HT-29 (cell line): ENCODE data around the gene FAM20A. TPM values are rescaled to one million over a fixed set of nuclear protein-coding genes. Genes with fewer than 3 reads are reported as not detected.

Experiments used
- DNase-seq: peaks from one replicate; pipeline ENCODE4 v3.0.0-alpha.2; 2015; ENCODE audit warnings: low spot score
- total RNA-seq: library from RNA; depleted of rRNA; stranded (reverse); fragments of >200 nt; shearing (Covaris generic); gene quantifications from 2 replicates; pipeline ENCODE4 v1.2.3, GENCODE V29; 2014

Gene FAM20A
- total RNA-seq, 1 experiment from 2014 or later: not detected

GRCh38 chr17:68566442-68566738 is 34.8 kb downstream of the FAM20A start:
- DNase-seq: no peak

- DNase-seq: no peak
Observed at GRCh38 chr17:68565661-68566441, 35.3 kb downstream of the FAM20A start.

DNA sequence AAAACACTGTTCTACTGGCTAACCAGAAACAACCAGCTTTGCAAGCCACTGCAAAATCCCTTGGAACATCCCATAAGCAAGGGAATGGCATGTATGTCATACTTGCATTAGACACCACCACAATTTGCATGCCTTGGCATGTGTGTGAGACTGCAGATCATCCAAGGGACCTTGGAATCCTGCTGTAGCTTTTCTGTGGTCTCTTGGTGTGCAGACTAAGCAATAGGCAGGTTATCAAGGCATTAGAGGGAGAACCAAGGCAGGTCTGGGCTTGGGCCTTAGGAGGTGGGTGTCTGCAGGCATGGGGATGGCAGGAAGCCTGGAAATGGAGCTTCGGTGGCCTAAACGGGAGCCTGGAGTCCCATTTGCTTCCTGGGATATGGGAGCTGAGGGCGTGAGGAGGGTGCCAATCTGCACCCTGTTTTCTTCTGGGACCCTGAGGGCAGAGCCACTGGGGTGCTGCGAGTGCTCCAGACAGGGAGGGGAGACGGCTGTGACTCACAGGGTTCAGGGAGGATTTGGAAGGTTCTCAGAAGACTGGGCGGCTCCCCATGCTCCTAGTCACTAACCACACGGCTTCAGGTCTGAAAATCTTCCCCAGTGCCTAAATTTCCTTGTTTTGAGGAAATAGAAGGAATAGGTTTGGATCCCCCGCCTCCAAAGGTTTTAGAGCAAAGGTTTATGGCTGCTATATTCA is 36.6 kb downstream of the FAM20A start:
- DNase-seq: no peak

DNA sequence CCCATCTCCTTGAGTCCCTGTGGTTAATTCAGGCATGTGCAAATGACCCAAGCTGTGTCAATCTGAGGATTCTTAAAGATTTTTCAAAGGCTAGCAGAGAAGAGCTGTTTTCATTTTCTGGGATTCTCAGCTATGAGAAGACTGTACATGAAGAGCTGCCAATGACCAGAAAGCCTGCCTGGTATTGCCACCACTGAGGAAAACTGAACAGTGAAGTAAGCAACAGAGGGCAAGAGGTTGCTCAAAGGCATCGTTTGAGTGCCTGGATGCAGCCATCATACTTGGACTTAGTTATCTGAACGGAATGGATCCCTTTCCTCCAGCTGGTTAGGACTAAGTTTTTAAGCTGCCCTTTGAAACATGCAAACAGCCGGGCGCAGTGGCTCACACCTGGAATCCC is 38.4 kb downstream of the FAM20A start:
- DNase-seq: no peak

DNA sequence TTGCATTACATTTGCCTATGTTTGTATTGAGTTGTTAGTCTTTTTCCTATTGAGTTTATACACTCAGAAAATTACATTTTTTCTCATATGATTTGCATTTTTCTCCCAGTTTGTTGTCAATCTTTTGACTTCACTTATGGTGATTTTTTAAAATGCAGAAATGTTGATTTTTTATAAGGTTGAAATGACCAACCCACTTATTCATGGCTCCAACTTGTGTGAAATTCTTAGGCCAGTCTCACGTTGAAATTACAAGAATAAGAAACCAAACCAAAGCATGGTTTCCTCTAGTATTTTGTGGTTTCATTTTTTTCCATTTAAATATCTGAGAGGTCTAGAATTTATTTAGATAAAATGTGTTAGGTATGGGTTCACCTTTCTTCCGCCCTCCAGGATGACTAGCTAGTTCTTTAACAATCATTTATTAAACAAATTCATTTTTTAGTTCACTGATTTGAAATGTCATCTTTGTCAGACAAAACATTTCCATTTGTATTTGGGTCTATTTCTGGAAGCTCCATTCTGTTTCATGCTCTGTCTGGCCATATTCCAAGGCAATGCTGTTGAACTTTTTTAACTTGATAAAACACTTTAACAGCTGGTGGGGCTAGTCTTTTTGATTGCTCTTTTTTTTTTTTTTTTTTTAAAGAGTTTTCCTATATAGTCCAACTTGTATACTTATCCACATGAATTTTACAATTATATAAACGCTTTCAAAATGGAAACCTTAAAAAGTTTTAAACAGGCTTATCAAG is 40.0 kb downstream of the FAM20A start:
- DNase-seq: no peak

DNA sequence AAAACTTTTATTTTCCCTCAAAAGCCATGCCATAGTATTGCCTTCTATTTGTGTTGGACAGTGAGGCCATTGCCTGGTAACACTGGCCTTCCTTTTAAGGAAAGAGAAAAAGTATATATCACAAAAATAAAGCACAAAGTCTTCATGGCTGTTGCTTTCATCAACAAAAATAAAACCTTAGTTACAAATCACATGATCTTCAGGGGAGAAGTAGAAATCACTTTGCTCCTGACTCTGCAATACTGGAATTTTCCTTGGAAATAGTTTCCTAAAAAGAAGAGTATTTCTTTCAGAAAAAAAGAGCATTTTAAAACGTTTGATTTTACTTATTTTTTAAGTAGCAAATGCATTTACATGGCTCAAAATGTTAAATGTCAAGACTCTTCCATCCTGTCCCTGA is 41.9 kb downstream of the FAM20A start:
- no peak for DNase-seq

DNA sequence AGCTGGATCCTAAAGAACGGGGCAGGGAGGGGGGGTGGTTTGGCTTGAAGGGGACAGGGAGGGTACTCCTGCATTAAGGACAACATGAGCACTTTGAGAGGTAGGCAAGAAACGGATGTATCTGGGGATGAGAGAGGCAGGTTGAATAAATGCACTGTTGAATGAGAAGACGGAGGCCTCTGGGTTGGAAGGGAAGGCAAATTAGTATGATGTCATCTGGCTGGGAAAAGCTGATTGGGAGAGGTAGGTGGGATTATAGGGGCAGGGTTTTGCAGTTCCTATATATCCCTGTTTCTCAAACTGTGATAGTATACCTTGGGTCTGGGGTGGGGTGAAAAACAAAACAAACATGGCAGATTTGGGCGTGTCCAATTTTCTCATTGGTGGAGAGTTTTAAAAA is 44.6 kb downstream of the FAM20A start:
- no peak for DNase-seq

GRCh38 chr17:68544111-68544915 is 56.9 kb downstream of the FAM20A start:
- DNase-seq: no peak

DNA sequence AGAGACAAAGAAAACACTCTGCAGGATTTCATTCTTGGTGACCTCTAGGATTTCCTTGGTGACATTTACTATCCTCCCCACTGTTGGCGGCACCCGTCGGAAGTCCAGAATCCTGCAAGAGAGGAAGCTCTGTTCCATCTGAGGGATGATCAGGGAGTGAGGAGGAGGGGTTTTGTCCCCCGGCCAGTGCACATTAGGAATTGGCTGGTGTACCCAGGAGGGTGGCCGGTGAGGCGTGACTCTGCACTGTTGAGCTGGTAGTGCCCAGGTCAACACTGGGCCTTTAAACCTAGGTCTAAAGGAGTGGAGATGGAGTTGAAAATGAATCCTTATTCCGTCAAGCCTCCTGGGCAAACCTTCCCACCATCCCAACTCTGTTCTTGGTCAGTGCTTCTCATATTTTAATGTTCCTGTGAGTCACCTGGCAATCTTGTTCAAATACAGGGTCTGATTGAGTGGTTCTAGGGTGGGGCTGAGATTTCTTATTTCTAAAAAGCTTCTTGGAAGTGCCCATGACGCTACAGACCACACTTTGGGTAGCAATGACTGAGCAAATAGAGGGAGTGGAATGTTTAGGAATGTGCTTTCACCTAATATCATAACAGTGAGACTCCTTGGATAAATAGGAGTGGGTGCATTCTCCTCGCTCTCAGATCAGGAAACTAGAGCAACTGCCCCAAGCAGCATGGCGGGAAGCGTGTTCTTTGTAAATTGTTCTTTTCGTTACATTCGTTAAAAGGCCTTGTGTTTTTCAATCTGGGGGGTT is 58.3 kb downstream of the FAM20A start:
- no peak for DNase-seq

- DNase-seq: no peak
Observed at GRCh38 chr17:68541816-68542215, 59.4 kb downstream of the FAM20A start.

DNA sequence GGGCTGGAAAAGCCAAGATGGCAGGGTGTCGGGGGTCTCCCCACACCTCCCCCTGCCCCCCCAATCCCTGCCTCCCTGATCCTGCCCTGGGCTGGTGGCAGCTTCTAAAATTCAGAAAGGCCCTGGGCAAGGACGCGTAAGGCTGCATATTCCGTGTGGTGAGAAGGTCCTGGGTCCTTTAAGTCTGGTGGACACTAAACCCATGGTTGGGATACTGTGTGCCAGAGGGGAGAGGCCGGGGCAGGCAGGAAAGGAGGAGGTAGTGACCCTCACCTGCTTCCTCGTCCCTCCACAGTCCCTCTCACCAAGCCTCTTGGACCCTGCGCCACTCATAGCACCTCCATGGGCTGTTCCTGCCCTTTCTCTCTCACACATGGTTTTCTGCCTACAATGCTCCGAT is 60.2 kb downstream of the FAM20A start:
- DNase-seq: no peak

DNA sequence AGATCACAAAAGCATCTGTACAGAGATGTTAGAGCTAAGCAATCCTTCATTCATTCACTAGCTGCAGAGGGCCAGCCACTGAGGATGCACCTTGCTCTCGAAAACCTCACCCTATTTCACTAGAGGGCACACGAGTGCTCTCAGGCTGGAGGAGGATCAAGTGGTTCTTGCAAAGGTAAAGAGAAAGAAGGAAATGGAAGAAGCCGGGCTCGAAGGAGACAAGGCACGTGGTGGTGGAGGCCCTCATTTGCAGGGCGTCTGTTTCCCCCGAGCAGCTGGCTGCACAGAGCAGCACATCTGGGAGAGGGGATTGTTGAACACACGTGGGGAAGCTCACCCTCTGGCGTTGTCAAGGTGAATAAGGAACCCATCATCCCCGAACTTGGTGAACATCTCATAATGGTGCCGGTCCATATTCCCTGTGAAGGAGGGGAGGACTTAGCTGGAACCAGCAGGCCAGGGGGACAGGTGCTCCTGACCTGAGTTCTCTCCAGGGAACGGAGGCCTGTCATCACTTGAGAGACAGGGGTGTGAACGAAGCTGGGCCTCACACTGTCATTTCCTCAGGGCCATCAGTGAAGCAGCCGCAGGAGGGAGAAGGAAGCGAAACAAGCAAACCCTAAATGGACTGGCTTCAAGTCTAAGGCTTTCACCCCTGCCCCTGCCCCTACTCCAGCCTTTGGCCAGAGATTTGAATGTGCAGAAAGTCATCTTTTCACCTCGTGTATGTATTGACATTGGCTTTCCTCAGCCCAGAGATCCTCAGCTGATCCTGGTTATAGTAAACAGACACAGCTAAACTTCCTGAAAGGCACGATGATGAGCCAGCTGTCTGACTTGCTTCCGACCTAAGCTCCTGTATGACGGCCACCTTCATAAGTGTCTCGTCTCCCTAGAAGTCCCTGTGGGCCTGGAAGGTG is 61.4 kb downstream of the FAM20A start:
- DNase-seq: peak; percentile 12

DNA sequence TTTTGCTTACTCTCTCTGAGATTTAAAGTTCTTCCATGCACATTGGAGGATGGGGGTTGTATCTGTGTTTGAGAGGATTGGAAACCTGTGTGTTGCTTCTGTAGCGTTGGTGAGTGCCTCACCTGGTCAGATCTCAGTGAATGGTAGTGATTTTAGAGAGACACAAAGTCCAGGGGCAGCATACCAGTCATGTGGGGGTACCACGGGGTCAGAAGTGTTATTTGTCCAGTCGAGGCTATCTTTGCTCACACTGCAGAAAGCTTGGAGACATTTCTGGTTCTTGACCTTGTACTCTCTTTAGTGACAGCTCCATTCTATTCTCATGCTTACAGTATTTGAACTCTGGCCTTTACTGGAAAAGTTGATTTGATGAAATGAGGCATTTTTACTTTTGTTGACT is 65.2 kb downstream of the FAM20A start:
- no peak for DNase-seq

DNA sequence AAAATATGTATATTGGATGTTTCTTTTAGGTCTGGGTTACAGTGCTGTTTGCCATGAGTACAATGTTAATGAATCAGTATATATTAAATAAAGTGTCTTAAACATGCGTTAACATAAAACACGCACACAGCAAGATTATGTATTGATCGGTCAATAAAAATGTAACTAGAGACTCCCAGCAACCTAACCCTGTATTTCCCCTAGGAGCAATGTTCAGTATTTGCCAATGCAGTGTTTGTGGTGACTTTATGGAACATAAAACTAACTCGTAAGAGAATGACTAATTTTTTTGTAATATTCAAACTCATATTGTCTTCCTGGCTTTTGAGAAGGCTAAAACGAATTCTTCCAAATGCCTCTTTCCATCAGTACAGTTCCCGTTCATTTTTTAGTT is 66.5 kb downstream of the FAM20A start:
- no peak for DNase-seq

GRCh38 chr17:68533887-68534694 is 67.1 kb downstream of the FAM20A start:
- DNase-seq: no peak

GRCh38 chr17:68532826-68533225 is 68.3 kb downstream of the FAM20A start:
- no peak for DNase-seq

DNA sequence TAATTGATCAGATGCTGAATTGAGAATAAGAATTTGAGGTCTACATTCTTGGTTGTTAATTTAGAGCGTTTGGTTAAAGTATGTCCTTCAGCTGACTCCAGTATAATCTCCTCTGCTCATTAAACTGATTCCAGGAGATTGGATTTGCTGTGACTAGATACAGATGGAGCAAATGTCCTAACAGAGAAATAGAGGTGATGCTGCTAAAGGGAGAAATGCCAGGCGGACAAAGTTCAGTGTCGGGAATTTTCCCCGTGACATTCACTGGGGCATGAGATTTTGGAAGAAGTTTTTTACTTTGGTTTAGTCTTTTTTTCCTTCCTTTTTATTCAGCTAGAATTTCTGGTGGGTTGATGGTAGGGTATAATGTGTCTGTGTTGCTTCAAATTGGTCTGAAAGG is 69.9 kb downstream of the FAM20A start:
- DNase-seq: no peak

GRCh38 chr17:68527314-68527713 is 73.9 kb downstream of the FAM20A start:
- no peak for DNase-seq

DNA sequence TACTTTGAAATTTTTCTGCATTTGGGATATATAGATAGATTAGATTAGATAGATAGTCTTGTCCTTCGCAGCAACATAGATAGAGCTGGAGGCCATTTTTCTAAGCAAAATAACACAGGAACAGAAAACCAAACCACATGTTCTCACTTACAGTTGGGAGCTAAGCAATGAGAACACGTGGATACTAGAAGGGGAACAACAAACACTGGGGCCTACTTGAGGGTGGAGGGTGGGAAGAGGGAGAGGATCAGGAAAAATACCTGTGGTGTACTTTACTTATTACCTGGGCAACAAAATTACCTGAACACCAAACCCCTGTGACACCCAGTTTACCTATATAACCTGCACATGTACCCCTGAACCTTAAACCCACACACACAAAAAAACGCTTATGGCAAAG is 74.6 kb downstream of the FAM20A start:
- no peak for DNase-seq
